Skin of body (tissue), 2 donors: ENCODE measurements around the gene DCTN2. TPM values are rescaled to one million over a fixed set of nuclear protein-coding genes. Genes with fewer than 3 reads are reported as not detected.
"Not testable (repeated sequence)": the region's sequence is repeated elsewhere in the genome, so short reads cannot be mapped to it uniquely, and the experiment has no call there.

Experiments
- DNase-seq: peaks from one replicate; lab custom pipeline; 2025; lab: John Stamatoyannopoulos, UW
- total RNA-seq: library from RNA; depleted of rRNA; stranded (reverse); fragments of >200 nt; gene quantifications from one replicate; pipeline ENCODE4 v1.2.3, GENCODE V29; 2014

The DCTN2 gene
- 62.0 TPM for total RNA-seq

GRCh38 chr12:57546438-57547287 lies at the start of gene DCTN2:
Gene DCTN2 (minus strand): TSS chr12:57547192. CDS start chr12:57547063, 129 bp downstream.
- DNase-seq = peak; percentile 97

- no peak for DNase-seq
Measured at GRCh38 chr12:57593187-57593586, 46.2 kb upstream of the DCTN2 start.

- DNase-seq = no peak
Measured at GRCh38 chr12:57592551-57593165, 45.7 kb upstream of the DCTN2 start.

- DNase-seq = no peak
Measured at GRCh38 chr12:57591782-57592325, 44.9 kb upstream of the DCTN2 start.

GRCh38 chr12:57590864-57591781 lies 44.1 kb upstream of the DCTN2 start, which contains the start of gene PIP4K2C:
Gene PIP4K2C (plus strand): TSS chr12:57591192. CDS start chr12:57591290, 98 bp downstream.
- no peak for DNase-seq

- DNase-seq = no peak
Measured at GRCh38 chr12:57590479-57590863, 43.5 kb upstream of the DCTN2 start.

GRCh38 chr12:57588951-57589610 lies 42.1 kb upstream of the DCTN2 start:
- not testable (repeated sequence) for DNase-seq

GRCh38 chr12:57586832-57587429 lies 39.9 kb upstream of the DCTN2 start:
- DNase-seq = no peak

- no peak for DNase-seq
Measured at GRCh38 chr12:57586128-57586527, 39.1 kb upstream of the DCTN2 start.

GRCh38 chr12:57585156-57585555 lies 38.2 kb upstream of the DCTN2 start:
- no peak for DNase-seq

- DNase-seq = no peak
Measured at GRCh38 chr12:57584690-57585089, 37.7 kb upstream of the DCTN2 start.

- no peak for DNase-seq
Measured at GRCh38 chr12:57584050-57584449, 37.1 kb upstream of the DCTN2 start.

- peak; percentile 73 for DNase-seq
Measured at GRCh38 chr12:57583008-57583831, 36.2 kb upstream of the DCTN2 start.

- DNase-seq = no peak
Measured at GRCh38 chr12:57582440-57582839, 35.4 kb upstream of the DCTN2 start.

- DNase-seq = no peak
Measured at GRCh38 chr12:57581802-57582201, 34.8 kb upstream of the DCTN2 start.

GRCh38 chr12:57580466-57580795 lies 33.4 kb upstream of the DCTN2 start:
- no peak for DNase-seq

GRCh38 chr12:57579677-57580465 lies 32.9 kb upstream of the DCTN2 start:
- DNase-seq = no peak

GRCh38 chr12:57579011-57579410 lies 32.0 kb upstream of the DCTN2 start:
- DNase-seq = no peak
